GM19238 (cell line): Measurements from ENCODE around the gene HPDL.
"Not testable (repeated sequence)": the region's sequence is repeated elsewhere in the genome, so short reads cannot be mapped to it uniquely, and the experiment has no call there.

Experiments used
- DNase-seq: peaks from one replicate; pipeline ENCODE4 v3.0.0; 2011; ENCODE audit warnings: low spot score; ENCODE audit not compliant: insufficient read length

HPDL gene

GRCh38 chr1:45326627-45327623 lies at the start of gene HPDL:
Gene HPDL (plus strand): TSS chr1:45326895. CDS start chr1:45327149, 254 bp downstream.
- DNase-seq: peak; percentile 75

GRCh38 chr1:45282351-45282750 lies 44.3 kb upstream of the HPDL start:
- DNase-seq: no peak

GRCh38 chr1:45284858-45285257 lies 41.8 kb upstream of the HPDL start:
- DNase-seq: not testable (repeated sequence)

DNA sequence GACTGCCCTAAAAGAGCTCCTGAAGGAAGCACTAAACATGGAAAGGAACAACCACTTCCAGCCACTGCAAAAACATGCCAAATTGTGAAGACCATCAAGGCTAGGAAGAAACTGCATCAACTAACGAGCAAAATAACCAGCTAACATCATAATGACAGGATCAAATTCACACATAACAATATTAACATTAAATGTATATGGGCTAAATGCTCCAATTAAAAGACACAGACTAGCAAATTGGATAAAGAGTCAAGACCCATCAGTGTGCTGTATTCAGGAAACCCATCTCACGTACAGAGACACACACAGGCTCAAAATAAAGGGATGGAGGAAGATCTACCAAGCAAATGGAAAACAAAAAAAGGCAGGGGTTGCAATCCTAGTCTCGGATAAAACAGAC lies 40.2 kb upstream of the HPDL start:
- DNase-seq: not testable (repeated sequence)

GRCh38 chr1:45291002-45291401 lies 35.7 kb upstream of the HPDL start:
- not testable (repeated sequence) for DNase-seq

- DNase-seq: no peak
Measured at GRCh38 chr1:45291716-45292115, 35.0 kb upstream of the HPDL start.

- DNase-seq: no peak
Measured at GRCh38 chr1:45297666-45298356, 28.9 kb upstream of the HPDL start.

DNA sequence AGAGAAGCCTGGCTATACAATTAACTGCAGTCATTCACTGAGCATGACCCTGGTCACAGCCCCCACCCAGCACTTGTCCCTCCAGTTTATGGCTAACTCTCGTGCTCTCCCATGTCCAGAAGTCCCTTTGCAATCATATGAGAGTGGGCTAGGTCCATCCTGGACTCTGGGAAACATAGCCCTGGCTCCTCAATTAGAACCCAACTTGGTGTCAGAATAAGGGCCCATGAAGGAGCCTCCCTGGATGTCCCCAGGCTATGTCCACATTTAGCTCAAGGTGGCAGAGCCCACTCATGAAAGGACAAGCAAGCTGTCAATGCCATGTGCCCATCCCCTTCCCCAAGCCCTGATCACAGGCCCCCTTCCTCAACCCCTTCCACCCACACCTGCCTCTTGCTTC lies 27.4 kb upstream of the HPDL start:
- DNase-seq: no peak

DNA sequence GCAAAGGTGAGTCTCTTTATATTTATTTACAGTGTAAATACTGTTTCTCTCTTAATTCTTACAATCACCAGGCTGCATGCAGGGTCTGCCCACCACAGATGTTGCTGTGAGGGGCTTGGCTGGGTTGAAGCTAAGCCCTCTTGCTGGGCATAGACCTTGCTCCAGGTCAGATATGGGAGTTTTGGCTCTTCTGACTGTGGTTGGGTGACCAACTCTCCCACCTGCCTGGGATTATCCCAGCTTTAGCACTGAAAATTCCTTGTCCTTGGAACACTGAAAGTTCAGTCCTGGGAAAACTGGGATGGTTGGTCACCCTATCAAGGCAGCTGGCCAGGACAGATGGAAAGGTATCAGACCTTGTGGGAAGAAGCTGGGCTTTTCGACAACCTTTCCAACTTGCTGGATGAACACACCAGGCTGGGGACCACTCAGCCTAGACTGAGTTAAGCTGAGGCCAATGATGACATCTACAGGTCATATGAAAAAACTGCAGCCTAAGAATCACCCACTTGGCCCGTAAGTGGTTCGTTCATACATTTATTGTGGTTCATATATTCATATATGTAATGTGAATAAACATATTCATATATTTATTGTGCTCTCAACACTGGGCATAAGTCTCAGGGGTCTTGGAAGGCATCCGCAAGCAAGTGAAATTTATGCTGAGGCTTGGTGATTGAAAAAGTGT lies 26.6 kb upstream of the HPDL start:
- DNase-seq: peak; percentile 47

DNA sequence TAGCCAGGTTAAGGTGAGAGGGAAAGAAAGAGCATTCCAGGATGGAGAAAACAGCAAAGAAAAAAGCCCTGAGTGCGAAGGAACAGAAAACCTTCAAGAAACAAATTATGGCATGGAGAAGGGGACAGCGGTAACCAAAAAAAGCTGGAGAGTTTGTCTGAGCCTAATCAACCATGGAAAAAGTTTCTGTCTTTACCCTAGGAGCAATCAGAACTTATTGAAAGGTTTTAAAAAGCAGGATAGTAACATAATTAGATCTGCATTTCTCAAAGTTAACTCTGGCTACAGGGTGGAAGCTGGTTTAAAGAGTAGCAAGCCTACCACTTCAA lies 26.1 kb upstream of the HPDL start:
- DNase-seq: no peak

GRCh38 chr1:45302505-45303150 lies 24.1 kb upstream of the HPDL start:
- DNase-seq: no peak

DNA sequence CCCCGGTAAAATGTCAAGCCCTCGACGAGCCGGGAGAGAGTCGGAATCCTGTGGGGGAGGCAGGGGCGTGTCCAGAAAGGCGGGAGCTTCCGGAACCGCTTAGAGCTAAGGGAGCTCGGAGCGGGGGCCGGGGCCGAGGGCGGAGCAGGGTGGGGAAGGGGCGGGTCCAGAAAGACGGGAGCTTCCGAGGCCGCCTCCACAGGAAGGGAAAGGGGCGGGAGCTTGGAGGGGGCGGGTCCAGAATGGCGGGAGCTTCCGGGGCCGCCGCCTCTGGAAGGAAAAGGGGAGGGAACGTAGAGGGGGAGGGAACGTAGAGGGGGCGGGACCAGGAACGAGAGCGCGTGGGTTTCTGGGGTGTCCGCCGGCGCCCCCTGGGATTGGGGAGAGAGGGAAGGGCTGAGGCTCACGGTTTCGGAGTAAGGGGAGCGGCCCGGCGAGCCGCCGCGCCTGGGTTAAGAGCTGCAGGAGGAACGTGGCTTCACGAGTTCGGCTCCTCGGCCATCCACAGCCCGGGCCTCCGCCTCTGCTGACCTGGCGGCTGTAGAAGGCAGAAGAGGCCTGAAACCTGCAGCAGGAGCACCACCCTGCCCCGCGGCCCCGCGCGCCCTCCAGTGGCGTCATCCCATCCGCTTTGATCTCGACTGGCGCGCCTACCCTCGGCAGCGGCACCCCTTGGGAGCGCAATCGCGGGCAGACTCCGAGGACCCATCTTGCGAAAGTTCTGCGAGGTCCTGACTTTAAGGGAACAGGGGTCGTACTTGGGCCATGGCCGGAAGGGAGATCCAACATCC lies 23.0 kb upstream of the HPDL start:
- DNase-seq: peak; percentile 94

DNA sequence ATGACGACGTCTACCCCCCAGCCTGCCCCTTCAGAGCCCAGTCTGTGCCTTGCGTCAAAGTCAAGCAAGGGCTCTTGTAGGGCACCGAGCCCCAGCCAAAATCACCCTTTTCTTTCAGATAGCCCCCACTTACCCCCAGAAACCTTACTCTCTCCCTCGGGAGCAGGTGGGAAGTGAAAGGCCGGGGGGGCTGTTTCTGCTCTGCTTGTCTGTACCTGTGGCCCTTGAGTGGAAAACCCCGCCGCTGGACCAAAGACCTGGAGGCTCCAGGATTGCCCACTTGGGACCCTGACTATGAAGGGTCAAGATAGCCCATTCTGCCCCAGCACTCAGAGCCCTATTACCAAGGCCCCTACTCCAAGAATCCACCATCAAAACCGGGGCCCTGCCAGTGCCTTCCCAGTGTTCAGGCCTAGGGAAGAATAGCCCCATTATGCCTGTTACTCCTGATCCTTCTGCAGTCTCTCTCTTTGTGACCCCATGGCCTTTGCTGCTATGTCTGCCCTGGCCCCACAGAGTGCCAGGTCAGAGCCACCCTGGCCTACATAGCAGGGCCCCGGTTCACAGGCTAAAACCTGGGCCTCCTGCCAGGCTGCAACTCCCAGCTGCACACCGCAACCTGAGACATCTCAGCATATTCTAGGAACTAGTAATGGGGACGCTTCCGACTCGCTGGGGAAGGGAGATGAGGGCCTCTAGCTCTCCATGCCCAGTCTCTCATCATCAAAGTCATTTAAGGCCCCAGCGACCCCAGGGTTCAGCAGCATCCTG lies 22.2 kb upstream of the HPDL start:
- peak; percentile 7 for DNase-seq

- no peak for DNase-seq
Measured at GRCh38 chr1:45305231-45305630, 21.5 kb upstream of the HPDL start.

DNA sequence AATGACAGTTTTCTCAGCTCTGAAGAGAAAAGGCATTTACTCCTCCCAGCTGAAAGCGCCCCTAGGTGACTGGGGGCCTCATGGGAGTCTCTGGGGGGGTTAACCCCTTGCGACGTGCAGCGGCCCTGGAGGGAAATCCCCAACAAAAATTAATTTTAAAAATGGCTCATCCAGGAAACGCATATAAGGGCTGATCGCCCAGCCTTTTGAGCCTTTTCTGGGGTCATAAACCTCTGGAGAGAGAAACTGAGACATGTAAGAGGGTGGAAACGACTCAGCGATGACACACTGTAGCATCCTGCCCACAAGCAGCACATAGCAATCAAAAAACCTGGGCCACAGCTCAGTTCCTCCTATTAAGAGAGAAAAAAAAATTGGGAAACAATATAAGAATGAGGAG lies 20.4 kb upstream of the HPDL start:
- no peak for DNase-seq

DNA sequence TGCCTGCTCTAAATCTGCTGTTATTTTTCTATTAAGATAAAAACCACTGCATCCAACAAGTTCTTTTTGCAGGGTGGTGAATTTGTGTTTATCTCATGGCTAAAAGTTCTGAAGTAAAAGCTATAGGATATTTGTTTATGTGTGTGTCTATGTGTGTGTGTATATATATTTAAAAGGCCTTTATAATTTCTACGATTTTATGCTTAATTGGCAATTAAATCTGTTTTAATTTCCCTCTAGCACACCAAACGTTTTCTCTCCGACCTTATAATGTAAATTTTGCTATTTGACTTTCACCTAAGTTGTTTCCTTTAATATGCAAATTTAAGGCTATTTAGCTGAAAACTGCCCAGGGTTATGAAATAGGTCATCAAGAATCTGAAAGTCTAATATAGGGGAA lies 19.8 kb upstream of the HPDL start:
- DNase-seq: no peak

DNA sequence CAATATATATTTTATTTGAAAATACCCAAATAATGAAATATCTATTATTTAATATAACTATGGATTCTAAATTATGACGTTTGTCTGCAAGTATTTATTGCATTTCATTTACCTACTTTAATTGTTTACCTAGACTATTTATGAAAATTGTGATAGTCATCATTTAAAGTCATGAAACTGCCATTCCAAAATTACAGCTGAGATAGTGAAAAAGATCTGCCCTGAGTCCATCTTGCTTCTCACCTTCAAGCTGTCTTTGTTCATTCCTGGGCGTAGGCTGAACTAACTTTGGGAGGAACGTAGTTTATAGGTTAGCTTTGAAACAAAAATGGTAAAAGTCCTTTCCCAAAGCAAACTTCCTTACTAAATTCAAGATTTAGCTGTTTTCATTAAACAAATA lies 12.4 kb upstream of the HPDL start:
- DNase-seq: no peak

DNA sequence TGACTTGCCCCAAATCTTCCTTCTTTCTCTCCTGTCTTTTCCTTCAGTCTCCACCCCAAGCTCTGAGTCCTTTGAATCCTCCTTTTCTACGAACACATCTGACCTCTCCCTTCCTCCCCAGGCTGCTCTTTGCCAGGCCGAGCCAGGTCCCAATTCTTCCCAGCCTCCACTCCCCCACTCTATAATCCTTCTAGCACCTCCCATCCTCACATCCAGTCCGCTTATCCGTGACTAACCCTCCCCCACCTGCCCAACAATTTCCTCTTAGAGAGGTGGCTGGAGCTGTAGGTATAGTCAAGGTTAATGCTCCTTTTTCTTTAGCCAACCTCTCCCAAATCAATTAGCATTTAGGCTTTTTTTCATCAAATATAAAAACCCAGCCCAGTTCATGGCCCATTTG lies 9.5 kb upstream of the HPDL start:
- DNase-seq: no peak

DNA sequence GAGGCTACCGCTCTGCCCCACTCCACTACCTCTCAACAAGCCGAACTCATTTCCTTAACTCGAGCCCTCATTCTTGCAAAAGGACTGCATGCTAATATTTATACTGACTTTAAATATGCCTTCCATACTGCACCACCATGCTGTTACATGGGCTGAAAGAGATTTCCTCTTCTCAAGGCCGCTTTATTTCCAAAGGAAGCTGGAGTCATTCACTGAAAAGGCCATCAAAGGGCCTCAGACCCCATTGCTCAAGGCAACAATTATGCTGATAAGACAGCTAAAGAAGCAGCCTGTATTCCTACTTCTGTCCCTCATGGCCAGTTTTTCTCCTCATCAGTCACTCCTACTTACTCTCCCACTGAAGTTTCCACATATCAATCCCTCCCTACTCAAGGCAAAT lies 6.9 kb upstream of the HPDL start:
- DNase-seq: no peak

DNA sequence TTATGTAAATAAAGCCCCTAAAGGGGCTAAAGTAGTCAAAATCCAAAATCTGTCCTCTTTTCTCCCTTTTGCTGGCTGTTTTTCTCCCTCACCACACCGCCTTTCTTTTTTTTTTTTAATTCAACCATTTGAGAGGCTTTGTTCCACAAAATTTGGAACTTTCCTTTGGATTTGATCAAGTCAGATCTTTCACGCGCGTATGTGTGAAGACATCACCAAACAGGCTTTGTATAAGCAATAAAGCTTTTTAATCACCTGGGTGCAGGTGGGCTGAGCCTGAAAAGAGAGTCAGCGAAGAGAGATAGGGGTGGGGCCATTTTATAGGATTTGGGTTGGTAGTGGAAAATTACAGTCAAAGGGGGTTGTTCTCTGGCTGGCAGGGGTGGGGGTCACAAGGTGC lies 5.3 kb upstream of the HPDL start:
- no peak for DNase-seq
